ENCODE data around the gene SP9. TPM values are rescaled to one million over a fixed set of nuclear protein-coding genes. Genes with fewer than 3 reads are reported as not detected.
A peak's percentile ranks its signal among the peaks of the same experiment; 100 is the strongest.

The SP9 gene
- not detected in 2 replicates for total RNA-seq (2013; cell fraction: nucleolus; rRNA removed)
- total RNA-seq (2014; rRNA removed) (not detected in 2 replicates), total RNA-seq (2014; rRNA removed; fragmentation: Illumina TruSeq; extraction: Trizol) (not detected in 2 replicates), total RNA-seq (2021) (not detected in 2 replicates), polyA plus RNA-seq (2011; rRNA removed) (not detected in 2 replicates), polyA plus RNA-seq (2014; fragmentation: Illumina TruSeq; extraction: Trizol) (not detected in 2 replicates), polyA plus RNA-seq (2014; fragmentation: Nextera tagmentation; extraction: Ambion mirVana) (not detected), polyA plus RNA-seq (2014; rRNA removed) (not detected in 2 replicates), polyA plus RNA-seq (2016; fragmentation: Nextera tagmentation; extraction: Ambion mirVana) (not detected), polyA minus RNA-seq (2011; rRNA and poly(A)+ RNA removed) (not detected in 2 replicates), Bru-seq, nascent RNA (not detected), BruChase-seq, experiment 1, labeled RNA remaining after a 6-hour chase (not detected), BruChase-seq, experiment 2, labeled RNA remaining after a 2-hour chase (not detected)
- polyA plus RNA-seq (2011; ENCODE audit: low read depth): not detected
- polyA plus RNA-seq (2011; cell fraction: cytosol; rRNA removed): not detected in 2 replicates
- polyA plus RNA-seq (2011; cell fraction: nucleus; rRNA removed): not detected in 2 replicates
- not detected in 2 replicates for polyA plus RNA-seq (2012)
- polyA minus RNA-seq (2011; cell fraction: cytosol; rRNA and poly(A)+ RNA removed): not detected in 2 replicates
- polyA minus RNA-seq (2011; cell fraction: nucleus; rRNA and poly(A)+ RNA removed): not detected in 2 replicates
- long read RNA-seq, experiment 1: 0 reads
- long read RNA-seq, experiment 2: 0 reads

GRCh38 chr2:174334781-174335251 is at the start of gene SP9:
Gene SP9, plus strand, starts transcription at chr2:174334954. Its CDS starts 139 bp downstream, at chr2:174335093.
- peak; percentile 53 for TF ChIP-seq SUZ12 (IDR thresholded peaks at IDR 0.05; ENCODE audit: unreplicated experiment)
- no peak for TF ChIP-seq KDM1A (IDR thresholded peaks at IDR 0.05; ENCODE audit: borderline replicate concordance)
- no peak for TF ChIP-seq RB1 (IDR thresholded peaks at IDR 0.05; ENCODE audit: borderline replicate concordance)
- TF ChIP-seq ZNF274 (IDR thresholded peaks at IDR 0.05; ENCODE audit: insufficient read depth, insufficient read length): no peak
- TF ChIP-seq KAT2A (conservative IDR thresholded peaks at IDR 0.05; ENCODE audit: control insufficient read depth, low read depth, low read length): no peak
- H3K4me2 ChIP-seq (ENCODE audit: control insufficient read depth, insufficient read depth): peak within 1 kb of the TSS; percentile 85
- WGBS (ENCODE audit: insufficient coverage, insufficient replicate concordance, low lambda C conversion rate, missing lambda C conversion rate): 72% methylated on average over 43 of the region's 44 CpGs
- no peaks in the 10 kb centered on the region for H3K79me2 ChIP-seq (ENCODE audit: control insufficient read depth, insufficient read depth, low read length)
- H3K36me3 ChIP-seq (ENCODE audit: control insufficient read depth in 2 of 2, insufficient read depth in 2 of 2, low read length in 1 of 2): no peaks in the 10 kb centered on the region
- ChIA-PET SMC1A (ENCODE audit: uncharacterized antibody, unreplicated experiment) (no interaction called here), RAD21 (ENCODE audit: unreplicated experiment) (no interaction called here), POLR2A (no interaction called here), CTCF (no interaction called here)
- in situ Hi-C loops (cut with MboI): no loop called here
- ATAC-seq: no peak
- peaks cover 25 to 54% of the 10 kb centered on the region in 2 experiments for H3K27me3 ChIP-seq (replicated peaks in 1 of 2; ENCODE audit: control insufficient read depth in 2 of 2, insufficient read depth in 2 of 2, low read length in 1 of 2)
- no peak for DNase-seq (ENCODE audit: low read depth, low spot score)
- FAIRE-seq: no peak
- intact Hi-C loops (cut with micrococcal nuclease; ENCODE audit: unreplicated experiment): loop anchor here (10.0 kb wide), 1 partner anchor 580 kb away; no protein-coding TSS in a partner anchor
- H4K20me1 ChIP-seq (ENCODE audit: control insufficient read depth, insufficient read depth): no peaks in the 10 kb centered on the region
- H3K4me3 ChIP-seq: peak within 1 kb of the TSS; percentile 60; the same call in 1 of the 2 replicates
- no peak within 1 kb of the TSS for H3K9ac ChIP-seq (ENCODE audit: control insufficient read depth, insufficient read depth, low read length)
- peaks cover 15% of the 10 kb centered on the region for H3K4me1 ChIP-seq (ENCODE audit: control insufficient read depth, insufficient read depth, low read length)
- no peak within 1 kb of the TSS for H2AFZ ChIP-seq (ENCODE audit: control insufficient read depth, low read depth, low read length)
- no TSS peak for BruUV-seq (replicated peaks)
- no peak within 1 kb of the TSS for H3K27ac ChIP-seq (ENCODE audit: control insufficient read depth, insufficient read depth)
- peaks cover 1% of the 10 kb centered on the region; the same call in 2 of the 3 replicates for H3K9me3 ChIP-seq (replicated peaks; ENCODE audit: control insufficient read depth, insufficient read depth, low read length)

Data from GM12878 (cell line).